NCI-H2196 treated with DMSO at 0.1 percent for 48 hours (cell line): Measurements from ENCODE around the gene CSMD2.
"Not testable (repeated sequence)": the region's sequence is repeated elsewhere in the genome, so short reads cannot be mapped to it uniquely, and the experiment has no call there.

ENCODE experiments used
- DNase-seq: peaks from one replicate; lab custom pipeline; 2025; ENCODE audit not compliant: unreplicated experiment; lab: John Stamatoyannopoulos, UW

The CSMD2 gene

GRCh38 chr1:34113362-34113761, 51.7 kb downstream of the CSMD2 start:
- no peak for DNase-seq

GRCh38 chr1:34108711-34109110, 56.3 kb downstream of the CSMD2 start:
- DNase-seq: no peak

- no peak for DNase-seq
Observed at GRCh38 chr1:34108269-34108668, 56.8 kb downstream of the CSMD2 start.

GRCh38 chr1:34101151-34101550, 63.9 kb downstream of the CSMD2 start:
- no peak for DNase-seq

- DNase-seq: no peak
Observed at GRCh38 chr1:34100332-34100731, 64.7 kb downstream of the CSMD2 start.

GRCh38 chr1:34092399-34092798, 72.6 kb downstream of the CSMD2 start:
- DNase-seq: not testable (repeated sequence)

- no peak for DNase-seq
Observed at GRCh38 chr1:34089731-34090130, 75.3 kb downstream of the CSMD2 start.

- no peak for DNase-seq
Observed at GRCh38 chr1:34087986-34088385, 77.0 kb downstream of the CSMD2 start.

GRCh38 chr1:34086561-34086960, 78.5 kb downstream of the CSMD2 start:
- DNase-seq: no peak

- DNase-seq: no peak
Observed at GRCh38 chr1:34083974-34084373, 81.1 kb downstream of the CSMD2 start.

- not testable (repeated sequence) for DNase-seq
Observed at GRCh38 chr1:34082085-34082670, 82.9 kb downstream of the CSMD2 start.

- DNase-seq: no peak
Observed at GRCh38 chr1:34078383-34078782, 86.6 kb downstream of the CSMD2 start.

GRCh38 chr1:34075576-34075975, 89.5 kb downstream of the CSMD2 start:
- no peak for DNase-seq

GRCh38 chr1:34073028-34073695, 91.9 kb downstream of the CSMD2 start:
- no peak for DNase-seq

GRCh38 chr1:34070201-34070836, 94.7 kb downstream of the CSMD2 start:
- no peak for DNase-seq

GRCh38 chr1:34066981-34067603, 97.9 kb downstream of the CSMD2 start:
- no peak for DNase-seq

GRCh38 chr1:34066166-34066565, 98.9 kb downstream of the CSMD2 start:
- DNase-seq: no peak

GRCh38 chr1:34065498-34065897, 99.5 kb downstream of the CSMD2 start:
- no peak for DNase-seq

- no peak for DNase-seq
Observed at GRCh38 chr1:34060901-34061415, 104.1 kb downstream of the CSMD2 start.

- no peak for DNase-seq
Observed at GRCh38 chr1:34060187-34060730, 104.8 kb downstream of the CSMD2 start.

GRCh38 chr1:34057347-34058130, 107.5 kb downstream of the CSMD2 start:
- DNase-seq: no peak
